Measurements from ENCODE around the gene ERC1.

The ERC1 gene

DNA sequence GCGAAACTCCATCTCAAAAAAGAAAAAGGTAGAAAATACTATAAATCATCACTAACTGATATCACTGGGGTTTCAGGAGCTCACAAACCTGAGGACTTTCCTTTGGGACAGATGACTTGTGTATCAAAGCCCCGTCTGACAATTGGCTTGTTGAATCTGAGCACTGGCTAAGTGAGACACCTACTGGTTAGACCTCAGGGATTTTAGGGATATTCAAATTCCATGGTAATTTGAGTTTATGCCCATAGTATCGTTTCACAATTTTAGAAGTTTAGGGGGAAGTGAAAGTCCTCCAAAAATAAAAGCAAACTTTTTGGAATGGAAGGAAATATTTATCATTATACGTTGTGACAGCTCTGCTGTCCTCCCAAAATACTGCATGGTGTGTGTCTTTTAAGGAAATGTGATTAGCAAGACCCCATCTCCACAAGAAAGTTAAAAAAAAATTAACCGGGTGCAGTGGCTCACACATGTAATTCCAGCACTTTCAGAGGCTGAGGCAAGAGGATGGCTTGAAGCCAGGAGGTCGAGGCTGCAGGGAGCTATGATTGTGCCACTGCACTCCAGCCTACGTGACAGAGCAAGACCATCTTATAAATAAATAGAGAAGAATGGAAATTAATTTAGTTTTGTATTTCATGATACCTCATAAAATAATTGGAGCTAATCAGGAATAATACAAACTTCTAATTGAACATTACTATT lies 554.1 kb downstream of the ERC1 start:
- no peak for DNase-seq (ENCODE audit: low read depth)

All from stimulated activated CD8-positive, alpha-beta memory T cell treated with anti-CD3 and anti-CD28 coated beads, Interleukin-4, amount 100 ng/mL, for 24 hours (primary cell).